GM19463 (cell line): ENCODE results near the gene BCAS3.

Experiments used
- ATAC-seq: cut with Tn5 transposase; IDR thresholded peaks from one replicate; pipeline ENCODE4 v1.9.1; 2021; ENCODE audit warnings: mild to moderate bottlenecking, moderate library complexity; ENCODE audit not compliant: unreplicated experiment

BCAS3 gene

GRCh38 chr17:61385577-61386236, 708.1 kb downstream of the BCAS3 start:
- no peak for ATAC-seq

DNA sequence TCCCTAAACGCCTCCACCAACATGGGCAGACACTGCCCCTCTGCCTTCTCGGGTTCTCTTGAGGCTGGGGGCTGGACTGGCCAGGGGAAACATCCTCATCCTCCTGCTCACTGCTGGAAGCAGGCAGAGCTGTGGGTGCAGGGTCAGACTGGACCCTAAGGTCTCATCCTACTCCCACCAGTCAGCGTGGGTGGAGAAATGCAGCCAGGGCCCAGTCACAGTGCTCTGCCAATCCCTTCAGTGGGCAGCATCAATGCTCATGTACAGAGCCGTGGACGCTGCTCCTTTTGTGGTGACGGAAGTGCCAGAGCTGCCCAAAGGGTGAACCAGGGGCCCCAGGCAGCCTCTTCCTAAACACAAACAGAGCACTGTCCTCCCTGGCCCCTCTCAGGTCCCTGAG, 708.6 kb downstream of the BCAS3 start:
- ATAC-seq = no peak

DNA sequence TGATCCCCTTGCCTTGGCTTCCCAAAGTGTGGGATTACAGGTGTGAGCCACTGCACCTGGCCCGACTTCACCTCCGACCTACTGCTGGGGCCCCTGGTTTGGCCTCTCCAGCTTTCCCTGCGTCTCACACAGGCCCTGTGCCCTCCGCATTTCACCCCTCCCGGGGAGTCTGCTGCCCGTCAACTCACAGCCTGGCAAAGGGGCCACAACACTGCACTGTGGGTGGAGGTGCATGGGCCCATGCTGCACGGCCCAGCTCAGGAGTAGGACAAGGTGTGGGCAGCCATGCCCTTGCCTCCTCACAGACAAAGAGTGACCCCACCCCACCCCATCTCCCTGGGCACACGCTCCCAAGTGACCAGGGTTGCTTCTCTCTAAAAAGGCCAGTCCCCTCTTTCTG, 709.4 kb downstream of the BCAS3 start:
- no peak for ATAC-seq

DNA sequence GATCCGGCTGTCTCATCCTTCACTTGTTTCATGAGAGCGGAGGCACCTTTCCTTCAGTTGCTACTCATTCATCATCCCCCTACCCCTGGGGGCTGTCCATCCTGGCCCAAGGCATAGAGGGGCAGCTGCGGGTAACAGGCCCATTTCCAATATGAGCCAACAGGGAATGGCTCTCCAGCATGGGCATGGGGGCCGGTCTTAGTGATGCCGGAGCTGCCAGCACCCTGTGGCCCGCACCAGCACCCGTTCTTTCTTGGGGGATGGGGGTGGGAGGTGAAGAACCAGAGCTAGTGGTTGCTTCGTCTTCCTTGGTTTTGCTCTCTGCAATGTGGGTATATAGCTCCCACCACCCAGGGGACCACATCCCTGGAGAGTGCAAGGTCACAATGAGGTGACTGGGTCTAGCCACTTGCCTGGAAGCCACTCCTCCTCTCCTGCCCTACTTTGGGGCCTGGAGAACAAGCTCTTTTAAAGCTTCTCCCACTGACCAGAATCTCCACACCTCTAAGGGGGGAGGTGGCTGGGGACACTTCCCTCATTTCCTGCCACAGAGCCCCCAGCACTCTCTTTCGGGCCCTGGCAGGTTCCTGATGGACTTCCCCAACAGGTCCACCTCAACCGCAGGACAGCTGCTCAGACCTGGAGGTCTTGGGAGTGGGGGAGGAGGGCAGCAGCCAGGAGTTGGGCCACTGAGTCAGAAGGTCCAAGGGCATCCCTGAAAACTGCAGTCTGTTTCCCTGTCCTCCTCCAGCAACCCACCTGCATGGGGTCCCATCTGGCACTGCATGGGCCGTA, 710.1 kb downstream of the BCAS3 start:
- ATAC-seq = no peak

DNA sequence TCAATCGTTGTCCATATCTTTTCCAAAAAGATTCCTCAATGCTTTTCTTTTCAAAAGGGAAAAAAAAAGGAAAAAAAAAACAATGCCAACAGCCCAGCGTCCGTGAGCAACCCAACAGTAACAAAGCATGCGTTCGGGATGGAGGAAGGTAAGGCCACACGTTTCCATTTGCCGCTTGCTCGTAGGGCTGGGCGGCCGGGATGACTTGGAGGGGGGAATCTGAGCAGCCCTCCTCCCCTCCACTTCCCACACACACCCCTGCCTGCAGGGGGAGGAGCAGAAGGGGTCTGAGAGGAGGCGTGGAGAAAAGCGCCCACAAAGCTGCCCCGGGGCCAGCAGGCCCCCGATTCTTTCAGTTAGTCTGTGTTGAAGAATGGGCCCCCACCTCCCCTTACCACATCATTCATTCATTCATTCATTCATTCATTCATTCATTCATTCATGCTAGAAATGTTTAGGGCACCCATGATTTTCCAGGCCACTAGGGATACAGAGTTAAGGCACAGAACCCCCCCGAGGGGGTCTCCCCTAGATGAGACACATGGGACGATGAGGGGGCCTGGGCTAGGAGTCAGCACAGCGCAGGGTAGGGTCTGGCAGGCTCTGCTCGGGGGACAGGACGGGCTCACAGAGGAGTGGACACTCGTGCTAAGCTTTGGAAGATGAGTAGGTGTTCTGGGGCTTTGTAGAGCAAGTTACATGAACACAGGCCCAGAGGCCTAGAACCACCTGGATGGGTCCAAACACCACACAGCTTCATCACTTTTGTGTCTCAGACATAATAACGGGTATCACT, 711.1 kb downstream of the BCAS3 start:
- no peak for ATAC-seq

- no peak for ATAC-seq
Observed at GRCh38 chr17:61389670-61390478, 712.2 kb downstream of the BCAS3 start.

- ATAC-seq = no peak
Observed at GRCh38 chr17:61390479-61390791, 712.8 kb downstream of the BCAS3 start.

DNA sequence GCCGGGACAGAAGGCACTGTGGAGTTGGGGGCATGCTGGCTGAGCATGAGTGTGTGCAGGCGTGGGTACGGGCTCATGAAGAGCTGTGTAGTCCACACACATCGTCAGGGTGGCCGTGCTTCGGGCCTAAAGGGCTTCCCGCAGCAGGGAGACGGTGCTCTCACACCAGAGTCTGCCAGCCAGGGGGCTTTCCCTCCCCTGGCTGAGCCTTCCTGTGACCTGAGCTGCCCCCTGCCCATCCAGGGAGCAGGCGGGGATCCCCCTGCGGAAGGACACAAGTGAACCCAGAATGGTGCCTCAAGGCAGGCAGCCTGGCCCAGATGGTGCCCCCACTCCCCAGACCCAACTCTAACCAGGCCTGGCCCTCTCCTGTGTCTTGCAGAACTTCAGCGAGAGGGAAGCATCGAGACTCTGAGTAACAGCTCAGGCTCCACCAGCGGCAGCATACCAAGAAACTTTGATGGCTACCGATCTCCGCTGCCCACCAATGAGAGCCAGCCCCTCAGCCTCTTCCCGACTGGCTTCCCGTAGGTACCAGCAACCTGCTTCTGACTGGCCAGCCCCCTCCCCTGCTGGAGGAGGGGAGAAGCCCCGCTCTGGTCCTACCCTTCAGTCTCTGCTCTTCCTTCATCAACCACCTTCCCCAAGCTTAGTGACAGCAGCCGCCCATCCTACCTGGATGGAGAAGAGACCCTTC, 714.1 kb downstream of the BCAS3 start:
- no peak for ATAC-seq

DNA sequence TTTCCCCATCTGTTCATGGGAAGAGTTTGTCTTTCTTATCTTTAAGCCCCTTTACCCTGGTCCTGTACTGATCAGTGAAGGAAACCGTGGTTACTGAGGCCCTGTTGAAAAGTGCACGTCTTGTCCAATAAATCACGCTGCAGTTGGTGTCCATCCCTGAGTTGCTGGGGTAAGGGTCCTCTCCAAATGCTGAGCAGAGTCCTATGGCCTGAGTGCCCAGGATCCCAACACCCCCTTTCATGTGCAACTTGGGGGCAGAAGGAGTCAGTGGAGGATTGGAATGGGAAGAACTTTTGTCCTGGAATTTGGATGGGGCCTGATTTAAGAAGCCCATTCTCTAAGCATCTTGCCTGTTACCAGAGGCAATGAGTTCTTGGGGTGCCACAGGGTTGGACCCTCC, 715.0 kb downstream of the BCAS3 start:
- no peak for ATAC-seq

- ATAC-seq = no peak
Observed at GRCh38 chr17:61393550-61393903, 715.9 kb downstream of the BCAS3 start.

DNA sequence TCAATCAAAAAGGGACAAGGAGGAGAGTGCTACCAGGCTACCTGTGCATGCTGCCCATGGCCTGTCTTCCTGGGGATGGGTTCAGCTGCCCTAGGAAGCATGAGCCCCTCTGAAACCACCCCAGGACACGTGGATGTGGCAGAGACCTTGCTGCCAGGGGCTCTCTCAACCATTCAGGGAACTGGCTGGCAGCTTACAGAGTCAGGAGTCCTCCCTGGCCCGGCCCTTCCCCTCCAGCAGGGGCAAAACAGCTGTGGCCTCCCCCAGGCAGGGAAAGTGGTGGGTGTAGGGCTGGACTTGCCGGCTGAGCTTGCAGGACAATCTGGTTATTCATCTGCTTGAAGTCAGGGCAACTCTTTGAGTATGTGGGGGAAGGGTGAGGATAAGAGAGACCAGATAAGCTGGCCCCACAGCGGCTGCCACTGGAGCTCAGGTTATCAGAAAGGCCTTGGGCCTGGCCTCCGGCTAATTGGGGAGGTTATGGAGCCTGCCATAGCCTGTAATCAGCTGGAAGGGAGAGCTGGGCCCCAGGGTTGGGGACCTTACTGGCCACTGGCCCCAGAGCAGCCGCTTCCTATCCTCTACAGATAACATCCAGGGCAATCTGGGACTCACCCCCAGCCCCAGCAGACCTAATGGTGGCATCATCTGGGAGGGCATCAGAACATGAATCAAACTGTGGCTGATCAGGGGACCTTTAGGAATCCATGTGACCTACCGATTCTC, 716.4 kb downstream of the BCAS3 start:
- no peak for ATAC-seq

- no peak for ATAC-seq
Observed at GRCh38 chr17:61394630-61395408, 717.2 kb downstream of the BCAS3 start.

DNA sequence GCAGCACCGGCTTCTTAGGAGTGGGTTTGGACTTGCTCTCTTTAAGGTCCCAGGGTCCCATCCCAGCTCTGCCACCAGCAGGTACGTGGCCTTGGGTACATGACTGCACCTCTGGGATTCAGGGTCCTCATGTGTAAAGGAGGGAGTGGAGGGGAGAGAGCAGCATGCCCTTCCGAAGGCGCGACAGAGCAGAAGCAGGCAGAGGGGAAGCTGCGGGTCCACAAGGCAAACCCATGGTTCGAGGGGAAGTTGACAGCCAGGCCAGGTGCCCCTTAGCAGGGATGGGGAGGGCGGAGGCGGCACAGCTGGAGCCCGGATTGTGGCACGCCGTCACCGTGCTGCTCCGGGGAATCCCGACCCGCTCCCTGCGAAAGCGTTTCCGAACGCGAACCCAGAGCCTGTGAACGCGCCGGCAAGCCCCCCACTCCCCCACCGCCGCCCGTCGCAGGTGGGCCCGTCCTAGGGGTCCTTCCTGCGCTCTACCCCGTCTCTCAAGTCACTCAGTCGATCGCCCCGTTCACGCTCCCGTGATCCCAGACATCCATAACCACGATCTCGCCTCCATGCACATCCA, 717.8 kb downstream of the BCAS3 start:
- ATAC-seq = no peak

DNA sequence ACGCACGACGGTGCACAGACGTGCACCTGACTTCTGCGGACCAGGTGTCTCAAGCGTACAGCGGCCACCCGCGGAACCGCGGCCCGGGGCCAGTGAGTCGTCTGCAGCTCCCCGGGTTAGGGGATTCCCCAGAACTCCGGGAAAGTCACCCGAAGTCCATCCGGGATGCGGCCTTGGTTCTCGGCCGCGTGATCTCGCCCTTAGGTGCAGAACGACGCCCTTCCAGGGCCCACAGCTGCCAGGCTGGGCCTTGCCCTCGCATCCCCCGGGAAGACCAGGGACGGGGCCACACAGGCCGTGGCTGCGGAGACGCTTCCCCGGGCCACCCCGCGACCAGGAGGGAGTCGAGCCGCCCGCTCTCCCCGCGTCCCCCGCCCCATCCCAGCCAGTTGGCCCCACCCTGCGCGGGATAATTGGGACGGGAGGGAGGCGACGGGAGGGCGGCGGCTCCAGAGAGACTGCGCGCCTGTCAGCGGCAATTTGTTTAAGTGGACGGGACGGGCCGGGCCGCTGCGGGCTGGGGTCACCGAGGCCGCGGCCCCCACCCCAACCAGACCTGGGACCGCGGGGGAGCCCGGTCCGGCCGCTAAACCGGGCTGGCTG, 718.4 kb downstream of the BCAS3 start:
- no peak for ATAC-seq

DNA sequence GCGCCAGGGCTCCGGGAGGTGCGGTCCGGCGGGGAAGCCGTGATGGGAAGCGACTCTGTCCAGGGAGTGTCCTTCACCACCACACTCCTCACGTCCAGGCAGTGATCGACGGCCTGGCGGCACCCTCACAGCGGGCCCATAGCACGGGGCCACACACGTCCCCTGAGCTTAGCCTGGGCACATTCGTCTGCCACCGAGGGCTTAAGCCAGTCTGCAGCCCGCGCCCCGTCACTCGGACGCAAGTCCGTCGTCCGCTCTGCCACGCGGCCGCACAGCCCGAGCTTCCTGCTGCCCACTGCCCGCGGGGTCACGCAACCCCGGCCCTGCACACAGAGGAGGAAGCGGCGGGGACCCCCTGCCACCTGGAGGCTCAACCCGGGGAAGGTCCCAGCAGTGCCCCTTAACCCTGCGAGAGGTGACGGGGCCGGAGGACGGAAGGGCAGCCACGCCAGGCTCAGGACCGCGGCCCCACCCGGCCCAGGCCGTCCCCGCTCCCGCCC, 719.0 kb downstream of the BCAS3 start:
- no peak for ATAC-seq

DNA sequence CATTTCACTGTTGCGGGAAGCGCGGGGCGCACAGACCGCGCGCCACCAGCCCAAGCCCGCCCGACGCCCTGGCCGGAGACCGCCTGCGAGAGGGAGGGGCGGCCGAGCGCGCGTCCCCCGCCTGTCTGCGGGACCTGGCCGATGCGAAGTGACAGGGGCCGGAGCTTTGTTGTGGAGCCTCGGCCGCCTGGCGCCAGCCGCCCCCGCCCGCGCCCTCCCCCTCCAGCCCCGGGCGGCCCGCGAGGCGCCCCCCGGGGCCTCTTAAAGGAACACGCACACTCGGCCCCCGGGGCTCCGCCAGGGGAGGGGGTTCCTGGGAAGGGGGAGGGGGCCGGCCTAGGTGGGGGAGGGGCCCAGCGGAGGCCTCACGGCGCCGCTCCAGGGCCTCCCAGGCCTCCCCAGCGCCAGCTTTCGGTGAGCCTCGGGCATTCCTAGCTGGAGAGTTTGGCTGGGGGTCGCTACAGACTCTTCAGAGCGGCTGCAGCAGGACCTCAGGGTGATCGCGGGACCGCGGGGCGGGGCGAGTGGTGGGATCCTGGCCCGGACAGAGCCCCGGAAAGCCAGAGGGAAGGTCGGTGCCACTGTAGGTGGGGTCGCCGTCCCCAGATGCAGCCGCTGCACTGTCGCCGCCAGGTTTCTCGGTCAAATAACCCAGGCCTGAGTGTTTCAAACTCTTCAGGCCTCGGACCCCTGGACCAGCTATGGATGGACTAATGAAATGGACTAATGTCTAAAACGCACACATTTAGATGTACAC, 719.6 kb downstream of the BCAS3 start:
- ATAC-seq = no peak

DNA sequence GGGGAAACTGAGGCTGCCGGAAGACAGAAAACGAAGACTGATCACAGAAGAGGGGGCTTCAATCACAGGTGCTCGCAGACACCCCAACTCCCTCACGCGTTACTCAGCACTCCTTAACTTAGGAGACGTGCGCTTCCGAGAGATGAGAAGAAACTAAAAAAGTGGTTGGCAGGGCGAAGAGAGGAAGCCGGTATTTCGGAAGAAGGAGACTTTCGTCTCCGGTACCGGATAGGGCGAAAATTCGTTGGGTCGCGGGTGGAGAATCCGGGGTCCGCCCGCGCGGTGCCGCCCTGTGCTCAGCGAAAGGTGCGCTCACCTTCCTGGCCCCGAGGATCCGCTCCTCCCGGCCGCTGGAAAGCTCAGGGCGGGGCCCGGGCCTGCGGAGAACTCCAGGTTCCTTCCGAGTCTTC, 721.1 kb downstream of the BCAS3 start:
- no peak for ATAC-seq
